HG03342 (cell line): ENCODE results near the gene DHX29.

ENCODE experiments used
- ATAC-seq: cut with Tn5 transposase; IDR thresholded peaks from one replicate; pipeline ENCODE4 v1.9.1; 2021; ENCODE audit warnings: mild to moderate bottlenecking, moderate library complexity; ENCODE audit not compliant: unreplicated experiment

Gene DHX29

GRCh38 chr5:55313870-55314617 is 6.5 kb upstream of the DHX29 start:
- no peak for ATAC-seq

- ATAC-seq, result peak; percentile 5
These were observed 851 bp upstream of the DHX29 start for GRCh38 chr5:55308254-55308836.

DNA sequence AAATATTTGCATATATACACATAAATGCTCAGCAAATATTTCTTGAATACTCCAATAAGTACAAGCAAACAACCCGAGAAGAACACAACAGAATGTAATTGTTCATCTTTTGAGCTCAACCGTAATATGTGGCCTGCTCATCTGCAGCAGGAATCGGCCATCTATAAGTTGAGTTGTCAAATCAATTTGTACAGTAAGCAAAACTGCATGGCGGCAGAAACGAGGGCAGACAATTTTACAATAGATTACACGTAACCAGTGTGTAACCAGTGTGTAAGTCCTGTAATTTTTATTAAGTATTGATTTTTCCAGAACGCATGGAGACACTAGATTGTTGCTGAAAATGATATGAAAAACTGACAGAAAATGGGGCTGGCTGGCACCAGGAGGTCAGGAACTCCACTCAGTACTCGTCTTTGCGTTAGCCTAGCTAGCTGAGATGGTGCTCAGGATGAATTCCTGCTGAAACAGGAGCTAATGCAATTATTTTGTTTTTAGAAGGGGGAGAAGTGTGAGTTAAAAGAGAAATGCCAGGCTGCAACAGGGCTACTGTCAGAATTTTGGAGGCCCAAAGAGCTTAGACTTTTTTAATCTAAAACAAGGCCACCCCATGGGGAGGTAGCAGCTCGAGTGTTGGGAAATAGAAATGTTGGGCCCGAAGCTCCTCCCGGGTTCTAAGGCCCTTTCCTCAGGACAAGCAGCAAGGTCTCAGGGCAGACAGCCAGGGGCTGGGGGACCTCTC is 682 bp downstream of the DHX29 start:
- ATAC-seq, result peak; percentile 12

- no peak for ATAC-seq
These were observed 2.1 kb downstream of the DHX29 start for GRCh38 chr5:55305345-55305744.

GRCh38 chr5:55304584-55304983 is 2.9 kb downstream of the DHX29 start:
- no peak for ATAC-seq

DNA sequence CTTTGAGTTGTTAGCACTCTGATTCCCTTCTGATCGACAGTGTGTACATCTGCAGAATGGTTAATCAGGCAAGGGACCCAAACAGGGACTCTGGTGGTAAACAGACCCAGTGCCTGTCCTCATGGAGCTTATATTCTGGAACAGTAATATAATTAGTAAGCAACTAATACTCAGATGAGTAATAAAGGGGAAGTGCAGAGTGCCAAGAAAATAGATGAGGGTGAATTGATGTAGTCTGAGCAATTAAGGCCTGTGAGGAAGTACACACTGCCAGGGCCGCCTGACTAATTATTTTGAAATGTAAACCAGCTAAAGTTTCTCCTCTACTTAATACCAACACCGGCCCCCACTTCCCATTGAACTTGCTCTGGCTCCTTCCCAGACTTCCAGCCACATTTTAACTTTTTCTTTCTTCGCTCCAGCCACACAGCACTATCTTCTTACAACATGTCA is 4.2 kb downstream of the DHX29 start:
- ATAC-seq, result no peak

- ATAC-seq, result no peak
These were observed 6.6 kb downstream of the DHX29 start for GRCh38 chr5:55300890-55301289.

DNA sequence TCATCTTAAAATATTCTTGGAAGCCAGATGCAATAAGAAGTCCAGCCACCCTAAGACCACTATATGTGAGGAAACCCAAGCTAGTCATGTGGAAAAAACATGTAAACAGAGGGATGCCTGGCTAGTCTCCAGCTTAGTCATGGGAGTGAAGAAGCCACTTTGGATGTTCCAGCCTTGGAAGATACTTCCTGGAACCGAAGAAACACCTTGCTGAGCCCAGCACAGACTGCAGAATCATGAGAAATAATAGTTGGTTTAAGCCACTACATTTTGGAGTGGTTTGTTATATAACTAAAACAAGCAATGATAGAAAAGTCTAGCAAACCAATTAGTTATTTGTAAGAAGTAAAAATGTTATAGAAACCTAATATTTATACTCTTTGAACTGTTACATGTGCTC is 12.6 kb downstream of the DHX29 start:
- ATAC-seq, result no peak

- ATAC-seq, result no peak
These were observed 16.5 kb downstream of the DHX29 start for GRCh38 chr5:55290991-55291390.

- no peak for ATAC-seq
These were observed 17.7 kb downstream of the DHX29 start for GRCh38 chr5:55289808-55290207.

DNA sequence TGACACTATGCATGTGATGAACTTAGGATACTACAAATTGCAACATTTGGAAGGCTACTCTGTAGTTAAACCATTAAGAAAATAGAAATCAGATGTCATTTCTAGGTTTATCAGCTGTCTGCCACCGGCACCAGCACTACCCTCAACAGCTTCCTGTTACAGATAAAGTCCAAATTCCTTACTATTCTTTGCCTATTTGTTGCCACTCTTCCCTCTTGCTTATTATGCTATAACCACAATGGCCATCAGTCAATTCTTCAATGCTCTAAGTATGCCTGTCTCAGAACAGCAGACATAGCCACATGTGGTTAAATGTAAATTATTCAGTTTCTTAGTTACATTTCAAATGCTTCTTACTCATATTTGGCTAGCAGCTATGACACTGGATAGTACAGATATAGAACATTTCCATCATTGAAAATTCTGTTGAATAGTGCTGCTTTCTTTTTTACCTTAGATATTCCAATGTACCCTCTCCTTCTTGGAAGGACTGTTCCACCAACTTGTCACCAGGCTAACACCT is 21.0 kb downstream of the DHX29 start:
- no peak for ATAC-seq

DNA sequence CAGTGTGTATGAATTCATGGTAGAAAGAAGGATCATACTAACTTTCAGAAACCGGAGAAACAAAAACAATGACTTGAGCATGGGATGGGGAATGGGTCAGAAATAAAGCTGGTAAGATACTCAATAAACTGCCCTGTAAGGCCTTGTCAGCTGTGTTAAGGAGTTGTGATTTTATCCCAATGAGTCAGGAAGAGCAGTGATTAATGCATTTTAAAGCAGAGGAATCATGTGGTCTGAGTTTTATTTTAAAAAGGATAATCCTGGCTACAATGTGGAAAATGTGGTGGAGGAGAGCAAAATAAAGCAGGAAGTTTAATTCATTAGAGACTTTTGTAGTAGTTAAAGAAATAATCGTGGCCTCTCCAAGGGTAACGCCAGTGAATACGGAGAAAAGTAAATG is 28.7 kb downstream of the DHX29 start:
- no peak for ATAC-seq

GRCh38 chr5:55276771-55277170 is 30.7 kb downstream of the DHX29 start:
- ATAC-seq, result no peak

DNA sequence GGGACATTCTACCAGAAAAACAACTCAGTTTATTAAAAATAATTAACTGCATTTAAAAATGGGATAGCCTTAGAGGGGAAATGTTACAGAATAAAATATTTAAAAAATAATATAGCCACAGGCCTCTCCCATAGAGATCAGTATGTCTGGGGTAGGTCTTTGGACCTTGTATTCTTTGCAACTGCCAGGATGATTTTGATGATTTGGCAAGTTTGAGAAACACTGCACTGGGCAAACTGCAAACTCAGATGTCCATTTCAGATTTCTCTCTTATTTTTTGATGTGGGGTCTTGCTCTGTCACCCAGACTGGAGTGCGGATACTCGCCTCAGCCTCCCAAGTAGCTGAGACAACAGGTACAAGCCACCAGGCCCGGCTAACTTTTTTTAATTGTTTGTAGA is 49.2 kb downstream of the DHX29 start:
- no peak for ATAC-seq

DNA sequence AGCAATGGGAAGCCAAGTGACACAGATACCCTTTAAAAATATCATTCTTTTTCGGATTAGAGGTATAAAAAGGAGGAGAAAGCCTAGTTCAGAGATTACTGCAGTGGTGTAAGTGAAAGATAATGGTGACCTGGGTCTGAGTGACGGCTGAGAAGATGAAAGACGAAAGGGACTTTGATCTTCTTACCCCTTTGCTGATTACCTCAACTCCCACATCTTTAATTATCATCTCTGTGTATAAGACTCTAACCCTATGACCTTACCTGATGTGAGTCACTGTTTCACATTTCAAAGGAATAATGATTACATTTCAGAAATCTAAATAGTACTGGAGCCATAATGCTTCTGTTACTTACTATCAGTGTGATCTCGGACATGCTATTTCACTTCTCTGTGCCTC is 52.7 kb downstream of the DHX29 start:
- ATAC-seq, result no peak

GRCh38 chr5:55250064-55250463 is 57.4 kb downstream of the DHX29 start:
- no peak for ATAC-seq

- ATAC-seq, result no peak
These were observed 65.7 kb downstream of the DHX29 start for GRCh38 chr5:55241746-55242145.

DNA sequence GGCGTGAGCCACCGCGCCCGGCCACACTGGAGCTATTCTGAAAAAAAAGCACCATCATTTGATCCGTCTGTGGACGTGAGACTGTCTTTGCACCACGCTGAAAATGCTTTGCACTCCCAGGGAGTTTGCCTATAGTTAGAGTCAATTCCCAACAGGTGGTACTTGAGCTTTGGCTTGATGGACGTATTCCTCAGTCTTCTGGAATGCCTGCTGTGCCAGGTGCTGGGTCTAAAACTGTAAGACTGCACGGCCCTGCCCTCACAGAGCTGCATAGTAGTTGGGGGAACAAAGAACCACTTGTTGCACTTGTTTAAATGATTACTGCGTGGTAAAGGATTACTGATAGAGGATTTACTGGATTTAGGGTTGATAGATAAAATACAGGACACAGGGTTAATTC is 70.7 kb downstream of the DHX29 start:
- ATAC-seq, result no peak

GRCh38 chr5:55234121-55234700 is 73.3 kb downstream of the DHX29 start:
- no peak for ATAC-seq

- ATAC-seq, result peak; percentile 55
These were observed 74.2 kb downstream of the DHX29 start, which contains the start of gene CCNO for GRCh38 chr5:55232985-55233928. Gene CCNO (minus strand): TSS chr5:55233608. CDS start chr5:55233523, 85 bp downstream.
